Activated T-helper 1 cell treated with anti-CD3 and anti-CD28 coated beads, Interleukin-12 subunit alpha, Interleukin-12 subunit beta, Interleukin-2, Interleukin-4 antibody, amounts not matched to agents 30 ng/mL and 10 ng/mL and 1 ng/mL, durations not matched to agents 14 hours and 24 hours and 36 hours (primary cell): Measurements from ENCODE around the gene CLEC16A. TPM values are rescaled to one million over a fixed set of nuclear protein-coding genes. Genes with fewer than 3 reads are reported as not detected.

ENCODE experiments used
- DNase-seq: peaks from one replicate; pipeline ENCODE4 v3.0.0; 2021; ENCODE audit warnings: low spot score
- H3K27ac Mint-ChIP-seq: one replicate; pipeline ENCODE4 v1.8.0; 2021; ENCODE audit warnings: mild to moderate bottlenecking, mixed read lengths
- H3K27me3 Mint-ChIP-seq: one replicate; pipeline ENCODE4 v1.8.0; 2022; ENCODE audit warnings: mild to moderate bottlenecking, moderate library complexity, mixed read lengths; ENCODE audit not compliant: insufficient read depth
- H3K36me3 Mint-ChIP-seq: one replicate; pipeline ENCODE4 v1.8.0; 2021; ENCODE audit warnings: low read depth, mixed read lengths
- H3K4me1 Mint-ChIP-seq: one replicate; pipeline ENCODE4 v1.8.0; 2021; ENCODE audit warnings: low read depth, mixed read lengths
- H3K4me3 Mint-ChIP-seq: one replicate; pipeline ENCODE4 v1.8.0; 2021; ENCODE audit warnings: mild to moderate bottlenecking, moderate library complexity, mixed read lengths
- H3K9me3 Mint-ChIP-seq: one replicate; pipeline ENCODE4 v1.8.0; 2021; ENCODE audit warnings: mixed read lengths
- intact Hi-C: fragments of 100-400 bp; cut with micrococcal nuclease; formaldehyde crosslinking; loops from one replicate; pipeline ENCODE4 v1.15.1; 2024
- total RNA-seq: library from RNA; stranded (reverse); gene quantifications from 2 replicates; pipeline ENCODE4 v1.2.3, GENCODE V29; 2022

Gene CLEC16A
- total RNA-seq, 1 donor from 2014 or later, result 37.4 TPM

DNA sequence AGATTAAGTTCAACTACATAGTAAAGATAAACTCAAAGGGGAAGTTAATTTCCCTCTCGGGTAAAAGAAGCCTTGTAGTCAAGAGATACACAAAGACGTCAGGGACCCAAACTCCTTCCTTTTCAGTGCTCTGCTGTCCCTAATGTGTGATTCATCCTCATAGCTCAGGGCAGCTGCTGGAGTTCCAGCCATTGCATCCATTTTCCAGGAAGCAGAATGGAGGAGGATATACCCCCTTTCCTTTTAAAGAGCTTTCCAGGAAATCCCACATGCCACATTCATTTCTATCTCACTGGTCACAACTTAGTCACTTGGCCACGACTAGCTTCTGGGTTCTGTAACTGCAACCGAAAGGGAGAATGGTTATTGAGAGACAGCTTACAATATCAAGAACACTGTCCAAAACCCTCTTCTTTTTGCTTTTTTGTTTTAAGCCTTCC, 216.3 kb downstream of the CLEC16A start:
- intact Hi-C loops, result loop anchor here (1.0 to 2.0 kb wide), 3 partner anchors 14 to 106 kb away; no protein-coding TSS in a partner anchor
- Mint-ChIP-seq H3K36me3 (peaks cover 22% of the 10 kb centered on the region), H3K4me3 (peak overlapping the region; percentile 1), H3K27me3 (no peaks in the 10 kb centered on the region), H3K4me1 (peaks cover 71% of the 10 kb centered on the region), H3K9me3 (peaks cover 13% of the 10 kb centered on the region), H3K27ac (peak overlapping the region; percentile 84)
- no peak for DNase-seq

DNA sequence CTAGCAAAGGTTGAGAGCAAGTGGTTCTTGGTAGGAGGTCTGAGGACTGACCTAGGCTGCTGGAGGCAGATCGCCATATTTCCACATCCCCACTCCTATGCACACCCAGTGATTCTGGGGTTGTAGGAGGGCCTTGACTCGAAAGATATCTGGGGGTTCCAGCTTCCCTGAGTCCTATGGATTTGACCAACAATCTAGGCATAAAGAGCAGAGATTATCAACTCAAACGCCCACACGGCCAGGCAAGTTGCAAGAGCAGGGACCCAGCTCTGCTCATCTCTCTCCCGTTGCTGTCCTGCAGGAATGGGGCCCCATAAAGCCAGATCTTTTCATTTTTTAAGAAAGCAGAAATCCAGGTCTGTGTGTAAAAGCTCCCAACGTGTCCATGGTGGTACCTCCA, 217.1 kb downstream of the CLEC16A start:
- no peak for DNase-seq
- Mint-ChIP-seq H3K4me1 (peaks cover 70% of the 10 kb centered on the region), H3K27ac (peak overlapping the region; percentile 84), H3K36me3 (peaks cover 23% of the 10 kb centered on the region), H3K9me3 (peaks cover 13% of the 10 kb centered on the region), H3K27me3 (no peaks in the 10 kb centered on the region), H3K4me3 (no peak overlapping the region)
- intact Hi-C loops, result loop anchor here (1.0 to 2.0 kb wide), 2 partner anchors 15 to 107 kb away; no protein-coding TSS in a partner anchor

DNA sequence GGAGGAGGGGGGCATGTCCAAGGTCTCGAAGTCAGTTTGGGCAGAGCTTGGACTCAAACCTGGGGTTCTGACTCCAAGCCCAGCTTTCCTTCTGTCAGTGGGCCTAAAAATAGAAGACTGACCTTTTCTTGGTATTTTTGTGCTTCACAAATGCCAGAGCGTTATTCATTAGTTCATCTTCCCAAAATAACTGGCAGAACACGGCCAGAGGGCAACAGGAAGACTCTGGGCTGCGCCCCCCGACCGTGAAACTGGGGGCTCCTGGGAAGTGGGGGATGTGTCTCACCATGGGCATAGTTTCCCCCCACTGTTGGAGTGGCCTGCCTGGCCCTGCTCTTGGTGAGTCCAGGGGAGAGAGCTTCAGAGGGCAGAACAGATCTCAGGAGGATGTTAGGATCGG, 217.6 kb downstream of the CLEC16A start:
- peaks cover 69% of the 10 kb centered on the region for H3K4me1 Mint-ChIP-seq

DNA sequence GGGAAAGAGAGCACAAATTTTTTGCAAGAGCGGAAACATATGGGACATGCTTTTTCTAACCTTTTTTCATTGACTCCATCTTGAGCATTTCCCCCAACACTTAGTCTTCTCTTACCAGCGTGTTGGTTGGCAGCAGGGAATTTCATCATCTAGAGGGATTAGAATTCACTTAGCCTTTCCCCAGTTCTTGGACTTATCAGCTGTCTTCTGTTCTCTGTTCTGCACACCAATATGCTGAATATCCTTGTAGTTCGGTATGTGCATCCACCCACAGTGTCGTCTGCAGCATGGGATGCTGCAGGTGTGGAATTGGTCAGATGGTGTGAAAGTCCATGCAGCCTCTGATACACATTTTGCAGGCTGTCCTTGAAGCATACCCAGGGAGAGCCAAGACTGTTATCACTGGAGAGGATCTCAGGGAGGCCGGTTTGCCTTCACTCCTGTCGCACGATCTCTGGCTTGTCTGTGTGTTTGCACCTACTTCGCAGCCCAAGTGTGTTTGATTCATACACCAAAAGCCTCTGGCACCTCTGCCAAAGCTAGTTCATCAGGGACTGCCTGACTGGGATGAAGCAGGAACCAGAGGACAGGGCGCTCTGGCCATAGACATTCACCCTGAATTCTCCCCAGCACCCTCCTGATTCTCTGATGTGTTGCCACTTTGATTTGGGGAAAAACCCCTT, 218.4 kb downstream of the CLEC16A start:
- DNase-seq, result no peak
- intact Hi-C loops, result no loop called here
- Mint-ChIP-seq H3K4me1 (peaks cover 62% of the 10 kb centered on the region), H3K36me3 (peaks cover 34% of the 10 kb centered on the region), H3K27me3 (no peaks in the 10 kb centered on the region), H3K9me3 (peaks cover 13% of the 10 kb centered on the region), H3K27ac (peak overlapping the region; percentile 21), H3K4me3 (no peak overlapping the region)

More for the DNA sequence above, 217.6 kb downstream of the CLEC16A start:
- Mint-ChIP-seq H3K27ac (no peak overlapping the region), H3K9me3 (peaks cover 13% of the 10 kb centered on the region), H3K36me3 (peaks cover 28% of the 10 kb centered on the region), H3K27me3 (no peaks in the 10 kb centered on the region), H3K4me3 (no peak overlapping the region)
- intact Hi-C loops, result loop anchor here (1.0 to 2.0 kb wide), 2 partner anchors 15 to 108 kb away; no protein-coding TSS in a partner anchor
- DNase-seq, result no peak

DNA sequence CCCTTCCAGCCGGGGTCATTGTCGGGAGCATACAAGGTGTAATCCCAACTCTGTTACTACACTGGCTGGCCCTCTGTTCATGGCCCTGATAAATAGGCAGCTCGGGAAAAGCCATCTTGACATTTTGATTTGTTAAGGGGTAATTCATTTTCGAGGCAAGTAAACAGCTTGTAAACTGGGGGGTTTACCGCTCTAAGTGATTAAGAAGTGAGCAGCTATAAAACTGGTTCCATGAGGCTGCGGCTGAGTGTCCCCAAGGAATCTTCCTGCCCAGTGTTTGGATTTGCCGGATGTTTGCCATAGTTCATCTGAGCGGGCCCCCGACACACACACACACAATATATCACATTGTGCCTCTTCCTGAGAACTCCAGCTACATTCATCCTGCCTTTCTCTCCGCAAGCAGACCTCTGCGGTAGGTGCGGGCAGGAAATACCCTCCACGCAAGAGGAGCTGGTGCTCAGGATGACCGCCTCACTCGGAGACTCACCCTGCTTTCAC, 219.4 kb downstream of the CLEC16A start:
- H3K27me3 Mint-ChIP-seq, result no peaks in the 10 kb centered on the region

DNA sequence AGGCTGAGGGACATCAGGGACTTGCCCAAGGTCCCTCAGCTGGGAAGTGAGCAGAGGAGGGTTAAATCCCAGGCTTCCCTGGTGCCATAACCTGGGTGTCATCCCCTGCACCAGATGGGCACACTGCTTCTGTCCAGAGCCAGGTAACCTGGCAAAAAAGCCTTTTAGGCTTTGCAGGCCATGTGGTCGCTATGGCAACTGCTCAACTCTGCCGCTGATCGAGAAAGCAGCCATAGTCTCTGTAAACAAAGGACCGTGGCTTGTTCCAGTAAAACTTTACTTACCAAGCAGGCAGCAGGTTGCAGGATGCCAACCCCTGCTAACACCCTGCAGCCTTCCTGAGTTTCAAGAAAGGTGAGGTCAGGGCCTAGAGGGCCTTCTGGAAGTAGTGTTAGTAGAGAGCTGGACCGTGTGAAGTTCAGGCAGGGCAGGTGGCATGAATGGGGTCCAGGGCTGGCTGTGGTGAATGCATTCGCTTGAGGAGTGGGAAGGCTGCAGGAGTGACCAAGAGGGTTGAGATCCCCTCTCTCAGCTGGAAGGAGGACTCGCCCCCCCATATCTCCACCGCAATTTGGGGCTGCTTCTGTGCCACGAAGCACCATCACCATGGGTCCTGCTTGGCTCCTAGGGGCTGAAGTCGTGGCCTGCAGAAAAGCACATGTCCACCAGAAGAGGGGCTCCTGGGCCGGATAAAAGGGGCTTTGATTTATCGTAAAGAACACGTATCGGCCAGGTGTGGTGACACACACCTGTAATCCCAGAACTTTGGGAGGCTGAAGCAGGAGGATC, 220.3 kb downstream of the CLEC16A start:
- Mint-ChIP-seq H3K4me3 (no peak overlapping the region), H3K27ac (no peak overlapping the region), H3K9me3 (peaks cover 13% of the 10 kb centered on the region), H3K27me3 (no peaks in the 10 kb centered on the region), H3K4me1 (peaks cover 49% of the 10 kb centered on the region), H3K36me3 (peaks cover 34% of the 10 kb centered on the region)
- intact Hi-C loops, result no loop called here
- DNase-seq, result no peak

More for the DNA sequence above, 219.4 kb downstream of the CLEC16A start:
- intact Hi-C loops, result no loop called here
- Mint-ChIP-seq H3K4me3 (no peak overlapping the region), H3K27ac (no peak overlapping the region), H3K9me3 (peaks cover 13% of the 10 kb centered on the region), H3K36me3 (peaks cover 34% of the 10 kb centered on the region), H3K4me1 (peaks cover 57% of the 10 kb centered on the region)
- no peak for DNase-seq

DNA sequence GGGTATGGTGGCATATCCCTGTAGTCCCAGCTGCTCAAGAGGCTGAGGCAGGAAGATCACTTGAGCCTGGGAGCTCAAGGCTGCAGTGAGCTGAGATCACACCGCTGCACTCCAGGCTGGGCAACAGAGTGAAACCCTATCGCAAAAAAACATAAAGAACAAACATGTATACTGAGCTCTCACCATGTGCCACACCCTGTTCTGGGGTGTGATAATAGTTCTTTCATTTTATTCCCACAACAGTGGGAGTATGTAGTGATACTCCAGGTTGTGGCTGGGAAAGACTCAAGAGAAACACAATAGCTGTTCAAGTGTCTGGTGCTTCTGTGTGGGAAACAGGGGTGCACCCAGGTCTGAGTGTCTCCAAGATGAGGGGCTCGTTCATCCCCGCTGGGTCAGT, 221.0 kb downstream of the CLEC16A start:
- intact Hi-C loops, result no loop called here
- H3K27me3 Mint-ChIP-seq, result no peaks in the 10 kb centered on the region
- no peak overlapping the region for H3K4me3 Mint-ChIP-seq
- no peak for DNase-seq
- H3K4me1 Mint-ChIP-seq, result peaks cover 43% of the 10 kb centered on the region
- no peak overlapping the region for H3K27ac Mint-ChIP-seq
- peaks cover 32% of the 10 kb centered on the region for H3K36me3 Mint-ChIP-seq
- H3K9me3 Mint-ChIP-seq, result peaks cover 8% of the 10 kb centered on the region

DNA sequence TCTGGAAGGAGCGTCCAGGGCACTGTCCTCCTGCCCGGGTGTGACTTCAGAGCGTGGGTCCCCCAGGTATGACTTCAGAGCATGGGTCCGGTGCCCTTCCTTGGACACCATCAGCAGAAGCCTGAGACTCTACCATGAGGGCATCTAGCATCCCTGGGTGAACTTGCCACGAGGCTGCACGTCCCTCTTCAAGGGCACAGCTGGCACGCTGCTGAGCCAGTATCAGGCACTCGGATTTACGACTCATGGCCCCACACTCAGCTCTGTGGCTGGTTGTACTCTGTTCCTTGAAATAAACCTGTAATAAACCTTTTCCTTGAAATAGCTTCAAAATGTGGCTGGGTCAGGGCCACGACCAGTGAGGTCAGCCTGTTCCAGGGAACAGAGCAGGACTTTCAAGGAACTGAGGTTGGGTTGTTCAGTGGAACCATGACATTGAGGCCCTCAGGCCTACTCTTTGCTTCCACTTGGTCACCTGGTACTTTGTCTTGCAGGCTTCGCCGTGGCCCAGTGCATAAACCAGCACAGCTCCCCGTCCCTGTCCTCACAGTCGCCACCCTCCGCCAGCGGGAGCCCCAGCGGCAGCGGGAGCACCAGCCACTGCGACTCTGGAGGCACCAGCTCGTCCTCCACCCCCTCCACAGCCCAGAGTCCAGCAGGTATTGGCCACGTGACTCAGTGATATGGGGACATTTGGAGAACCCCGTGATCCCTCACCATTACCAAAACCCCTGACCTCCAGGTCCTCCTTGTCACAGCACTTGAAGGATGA, 221.7 kb downstream of the CLEC16A start:
- no peak overlapping the region for H3K4me3 Mint-ChIP-seq
- H3K27me3 Mint-ChIP-seq, result no peaks in the 10 kb centered on the region
- intact Hi-C loops, result no loop called here
- peaks cover 31% of the 10 kb centered on the region for H3K36me3 Mint-ChIP-seq
- H3K4me1 Mint-ChIP-seq, result peaks cover 40% of the 10 kb centered on the region
- DNase-seq, result no peak
- peaks cover under 1% of the 10 kb centered on the region for H3K9me3 Mint-ChIP-seq
- H3K27ac Mint-ChIP-seq, result no peak overlapping the region

DNA sequence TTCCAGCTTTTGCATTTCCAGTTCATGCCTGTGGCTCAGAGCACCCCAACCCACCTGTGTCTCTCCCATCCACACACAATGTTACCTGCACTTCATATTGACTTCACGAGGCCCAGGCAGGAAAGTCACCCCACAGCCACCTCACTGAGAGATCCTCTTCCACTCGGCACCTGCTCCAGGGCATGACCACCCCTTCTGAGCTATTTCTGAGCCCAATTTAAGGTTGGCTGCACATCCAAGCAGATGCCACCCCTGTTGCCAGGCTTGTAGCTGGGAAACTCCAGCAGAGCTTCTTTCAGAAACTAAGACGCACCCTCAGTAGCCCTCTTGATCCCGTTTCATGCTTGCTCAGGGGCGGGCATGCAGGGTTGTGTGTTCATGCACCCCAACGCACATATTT, 223.2 kb downstream of the CLEC16A start:
- Mint-ChIP-seq H3K27me3 (no peaks in the 10 kb centered on the region), H3K36me3 (peaks cover 26% of the 10 kb centered on the region), H3K27ac (no peak overlapping the region), H3K4me3 (no peak overlapping the region), H3K4me1 (peaks cover 35% of the 10 kb centered on the region), H3K9me3 (no peaks in the 10 kb centered on the region)
- intact Hi-C loops, result no loop called here
- no peak for DNase-seq

DNA sequence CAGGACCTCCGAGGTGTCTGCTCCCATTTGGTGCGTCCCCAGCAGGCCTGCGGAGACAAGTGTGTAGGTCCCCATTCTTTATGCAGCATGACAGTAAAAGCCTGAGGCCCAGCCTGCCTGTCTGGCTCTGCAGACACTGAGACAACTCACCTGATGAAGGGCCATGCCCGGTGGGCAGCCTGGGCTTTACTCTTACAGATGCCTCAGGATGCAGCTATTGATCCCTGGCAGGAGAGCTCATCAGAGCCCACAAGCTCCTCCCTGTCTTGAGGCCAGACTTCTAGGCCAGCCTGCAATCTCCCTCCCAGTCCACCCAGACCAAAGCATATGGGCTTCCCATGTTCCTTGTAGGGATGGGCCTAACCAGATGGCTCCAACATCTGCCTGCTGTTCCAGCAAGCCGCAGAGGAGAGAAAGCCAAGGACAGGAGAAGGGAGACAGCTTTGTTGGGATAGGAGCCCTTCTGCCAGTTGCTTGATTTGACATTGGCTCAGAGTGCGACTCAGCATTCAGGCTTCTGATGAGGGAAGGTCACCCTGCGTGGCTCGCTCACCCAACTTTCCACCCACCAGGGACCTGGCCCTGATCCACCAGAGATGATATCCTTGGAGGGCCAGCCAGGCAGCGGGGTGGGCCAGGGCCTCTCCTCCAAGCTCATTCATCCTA, 224.2 kb downstream of the CLEC16A start:
- intact Hi-C loops, result no loop called here
- Mint-ChIP-seq H3K4me3 (no peak overlapping the region), H3K36me3 (peaks cover 21% of the 10 kb centered on the region), H3K9me3 (no peaks in the 10 kb centered on the region), H3K4me1 (peaks cover 31% of the 10 kb centered on the region), H3K27me3 (no peaks in the 10 kb centered on the region), H3K27ac (no peak overlapping the region)
- DNase-seq, result no peak

DNA sequence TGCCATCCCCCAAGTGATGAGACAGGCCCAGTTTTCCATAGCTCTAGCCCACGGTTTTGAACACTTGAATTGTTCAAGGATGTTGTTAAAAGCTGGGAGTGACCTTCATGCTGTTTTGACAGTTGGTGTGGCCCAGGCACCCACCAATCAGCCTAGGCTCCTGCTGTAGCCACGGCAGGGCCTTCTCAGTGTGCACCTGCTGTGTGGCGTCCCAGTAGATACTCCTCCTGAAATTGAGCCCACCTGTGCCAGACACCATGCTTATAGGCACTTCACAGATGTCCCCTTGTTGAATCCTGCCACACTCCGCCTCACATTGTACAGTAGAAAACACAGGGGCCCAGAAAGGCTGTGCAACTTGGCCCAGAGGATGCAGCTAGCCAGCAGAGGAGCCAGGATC, 225.3 kb downstream of the CLEC16A start:
- H3K4me1 Mint-ChIP-seq, result peaks cover 33% of the 10 kb centered on the region
- no peaks in the 10 kb centered on the region for H3K27me3 Mint-ChIP-seq
- intact Hi-C loops, result no loop called here
- peaks cover 24% of the 10 kb centered on the region for H3K36me3 Mint-ChIP-seq
- no peak overlapping the region for H3K27ac Mint-ChIP-seq
- no peak overlapping the region for H3K4me3 Mint-ChIP-seq
- no peaks in the 10 kb centered on the region for H3K9me3 Mint-ChIP-seq
- DNase-seq, result no peak

DNA sequence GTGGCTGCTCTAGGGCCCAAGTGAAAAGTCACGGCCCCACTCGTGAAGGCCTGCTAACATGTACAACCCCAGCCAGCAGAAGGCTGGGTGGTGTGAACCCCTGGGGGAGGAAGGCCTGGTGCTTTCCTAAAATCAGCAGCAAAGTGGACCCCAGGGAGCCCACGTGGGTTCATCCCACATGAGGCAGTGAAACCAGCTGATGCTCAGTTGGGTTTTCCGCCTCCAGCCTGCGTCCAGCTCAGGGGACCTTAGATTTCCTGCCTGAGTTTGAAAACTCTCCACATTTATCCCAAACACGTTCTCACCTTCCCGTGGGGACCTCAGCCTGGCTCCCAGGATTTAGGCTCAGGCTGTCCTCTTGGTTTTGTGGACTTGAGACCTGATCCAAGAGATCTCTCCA, 225.8 kb downstream of the CLEC16A start:
- H3K9me3 Mint-ChIP-seq, result no peaks in the 10 kb centered on the region
- intact Hi-C loops, result no loop called here
- no peak overlapping the region for H3K4me3 Mint-ChIP-seq
- peaks cover 34% of the 10 kb centered on the region for H3K4me1 Mint-ChIP-seq
- H3K27ac Mint-ChIP-seq, result peak overlapping the region; percentile 27
- DNase-seq, result no peak
- H3K36me3 Mint-ChIP-seq, result peaks cover 29% of the 10 kb centered on the region
- no peaks in the 10 kb centered on the region for H3K27me3 Mint-ChIP-seq
